ENCODE results near the gene SLX9. TPM values are rescaled to one million over a fixed set of nuclear protein-coding genes. Genes with fewer than 3 reads are reported as not detected.

SLX9 gene
- total and polyA plus RNA-seq, 10 donors: 6.1 to 35.4 (median 27.0) TPM

GRCh38 chr21:44923480-44924084 is 16.2 kb upstream of the SLX9 start:
- H3K27ac ChIP-seq: peak overlapping the region in 6 of 8 donors; percentile 85 to 97 (median 94)
- peaks cover 28 to 98% (median 79%) of the 10 kb centered on the region in 6 donors for H3K4me1 ChIP-seq
- WGBS, 5 donors: 49 to 65% (median 58%) methylated on average over 10 of the region's 10 CpGs
- intact Hi-C loops (cut with DNase I; ENCODE audit: low total_unique reads): loop anchor here (10.0 kb wide), 1 partner anchor 119 kb away; the partner anchor contains the start of gene UBE2G2
- no peaks in the 10 kb centered on the region for H3K9me3 ChIP-seq
- peak overlapping the region in 2 of 8 donors; percentile 12 to 39 for H3K4me3 ChIP-seq
- DNase-seq: no peak
- no peak for TF ChIP-seq POLR2AphosphoS5 (IDR thresholded peaks at IDR 0.05)
- TF ChIP-seq CTCF (IDR thresholded peaks at IDR 0.05 in 8 of 11, conservative IDR thresholded peaks at IDR 0.05 in 3 of 11): no peak
- TF ChIP-seq POLR2A (IDR thresholded peaks at IDR 0.05): no peak
- H3K27me3 ChIP-seq (replicated peaks in 1 of 7): no peaks in the 10 kb centered on the region
- H3K36me3 ChIP-seq: peaks cover 0 to 2% (median under 1%) of the 10 kb centered on the region in 6 donors

GRCh38 chr21:44924606-44925377 is 15.0 kb upstream of the SLX9 start:
- H3K27ac ChIP-seq: peak overlapping the region; percentile 5 to 97 (median 90)
- peak; percentile 50 for DNase-seq
- peak overlapping the region in 1 of 8 donors; percentile 86 for H3K4me3 ChIP-seq
- TF ChIP-seq POLR2AphosphoS5 (IDR thresholded peaks at IDR 0.05) (no peak), CTCF (IDR thresholded peaks at IDR 0.05 in 8 of 11, conservative IDR thresholded peaks at IDR 0.05 in 3 of 11) (no peak), POLR2A (IDR thresholded peaks at IDR 0.05) (no peak)
- intact Hi-C loops (cut with DNase I; ENCODE audit: low total_unique reads): loop anchor here (10.0 kb wide), 1 partner anchor 120 kb away; the partner anchor contains the start of gene UBE2G2
- peaks cover 28 to 100% (median 84%) of the 10 kb centered on the region in 6 donors for H3K4me1 ChIP-seq
- no peaks in the 10 kb centered on the region for H3K36me3 ChIP-seq
- peaks cover 0 to 5% (median 0%) of the 10 kb centered on the region in 8 donors for H3K9me3 ChIP-seq
- no peaks in the 10 kb centered on the region for H3K27me3 ChIP-seq (replicated peaks in 1 of 7)
- 43 to 47% (median 44%) methylated on average over 10 of the region's 10 CpGs for WGBS, 5 donors

DNA sequence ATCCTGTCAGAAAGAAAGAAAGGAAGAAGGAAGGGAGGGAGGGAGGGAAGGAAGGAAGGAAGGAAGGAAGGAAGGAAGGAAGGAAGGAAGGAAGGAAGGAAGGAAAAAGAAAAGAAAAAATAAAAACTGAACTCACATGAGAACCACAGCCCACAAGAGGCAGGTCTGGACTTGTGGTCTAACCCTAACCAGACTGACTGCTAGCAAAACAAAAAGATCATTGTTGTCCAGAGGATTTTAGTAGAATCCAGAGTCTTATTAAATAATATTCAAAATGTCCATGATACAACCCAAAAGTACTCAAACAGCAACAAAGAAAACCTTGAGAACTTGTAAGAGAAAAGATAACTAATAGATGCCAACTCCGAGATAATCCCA is 14.5 kb upstream of the SLX9 start:
- no peak for TF ChIP-seq CTCF (IDR thresholded peaks at IDR 0.05 in 8 of 11, conservative IDR thresholded peaks at IDR 0.05 in 3 of 11)
- TF ChIP-seq POLR2AphosphoS5 (IDR thresholded peaks at IDR 0.05): no peak
- no peak for TF ChIP-seq POLR2A (IDR thresholded peaks at IDR 0.05)
- Histone ChIP-seq H3K4me1 (peaks cover 28 to 100% (median 90%) of the 10 kb centered on the region in 6 donors), H3K27ac (peak overlapping the region; percentile 5 to 97 (median 90))

More for the DNA sequence above, 14.5 kb upstream of the SLX9 start:
- Histone ChIP-seq H3K36me3 (no peaks in the 10 kb centered on the region), H3K4me3 (peak overlapping the region in 1 of 8 donors; percentile 86), H3K9me3 (peaks cover 0 to 5% (median 0%) of the 10 kb centered on the region in 8 donors), H3K27me3 (replicated peaks in 1 of 7) (no peaks in the 10 kb centered on the region)
- WGBS, 5 donors: 75 to 93% (median 88%) methylated on average over 1 of the region's 1 CpG
- DNase-seq: no peak
- intact Hi-C loops (cut with DNase I; ENCODE audit: low total_unique reads): loop anchor here (10.0 kb wide), 1 partner anchor 121 kb away; the partner anchor contains the start of gene UBE2G2
